A673 (cell line): ENCODE measurements around the gene CYP3A7. TPM values are rescaled to one million over a fixed set of nuclear protein-coding genes. Genes with fewer than 3 reads are reported as not detected.
"Not testable (repeated sequence)": the region's sequence is repeated elsewhere in the genome, so short reads cannot be mapped to it uniquely, and the experiment has no call there.

Experiments
- BruUV-seq: library from RNA; stranded (reverse); fragments of 400-500 nt; replicated peaks from 2 replicates; lab custom pipeline; 2021; lab: Mats Ljungman, UMichigan
- CTCF ChIA-PET: fragments of 300-600 bp; sonication (Branson Sonifier 250); formaldehyde crosslinking; loops from one replicate; lab custom pipeline; 2022; ENCODE audit warnings: antibody characterized with exemption; lab: Charles Lee
- POLR2A ChIA-PET: fragments of 300-600 bp; sonication (Branson Sonifier 250); formaldehyde crosslinking; loops from one replicate; lab custom pipeline; 2022; ENCODE audit warnings: antibody characterized with exemption; ENCODE audit not compliant: low non-redundant PET; lab: Charles Lee
- DNase-seq: peaks from one replicate; pipeline ENCODE4 v3.0.0-alpha.2; 2015; ENCODE audit warnings: low spot score
- H3K27ac ChIP-seq: fragments of 200-600 bp; sonication (generic); 2 replicates; pipeline ENCODE4 v1.5.1; 2016; ENCODE audit warnings: mixed run types, low read depth, mild to moderate bottlenecking, mixed read lengths, antibody characterized with exemption, low read length; ENCODE audit not compliant: poor library complexity, severe bottlenecking
- H3K27me3 ChIP-seq: fragments of 200-600 bp; sonication (generic); replicated peaks from 2 replicates; pipeline ENCODE4 v1.6.1; 2017; ENCODE audit warnings: mixed run types, low read depth, mild to moderate bottlenecking, mixed read lengths, antibody characterized with exemption, low read length; ENCODE audit not compliant: insufficient read depth, poor library complexity
- H3K36me3 ChIP-seq: fragments of 200-600 bp; sonication (generic); 2 replicates; pipeline ENCODE4 v1.6.1; 2016; ENCODE audit warnings: mixed run types, mild to moderate bottlenecking, mixed read lengths, antibody characterized with exemption, low read length; ENCODE audit not compliant: insufficient read depth, poor library complexity, severe bottlenecking
- H3K4me1 ChIP-seq: fragments of 200-600 bp; sonication (generic); 2 replicates; pipeline ENCODE4 v1.6.1; 2017; ENCODE audit warnings: mixed run types, mild to moderate bottlenecking, mixed read lengths, antibody characterized with exemption, low read length; ENCODE audit not compliant: insufficient read depth, poor library complexity, severe bottlenecking
- H3K4me3 ChIP-seq: fragments of 200-600 bp; sonication (generic); 2 replicates; pipeline ENCODE4 v1.5.1; 2016; ENCODE audit warnings: low read depth, mixed run types, mild to moderate bottlenecking, mixed read lengths, low read length; ENCODE audit not compliant: poor library complexity, severe bottlenecking
- H3K9me3 ChIP-seq: fragments of 200-600 bp; sonication (generic); 2 replicates; pipeline ENCODE4 v1.6.1; 2016; ENCODE audit warnings: mixed run types, low read depth, mild to moderate bottlenecking, mixed read lengths, antibody characterized with exemption, low read length; ENCODE audit not compliant: poor library complexity, severe bottlenecking
- CTCF ChIP-seq: fragments of 300-800, 200-600 bp; sonication (generic); conservative IDR thresholded peaks from 2 replicates; pipeline ENCODE4 v1.5.1; 2017; ENCODE audit warnings: low read depth, mild to moderate bottlenecking, antibody characterized with exemption, low read length, moderate library complexity, mixed read lengths
- EZH2 ChIP-seq: fragments of 200-600 bp; sonication (generic); IDR thresholded peaks from 2 replicates; pipeline ENCODE4 v1.6.1; 2017; ENCODE audit warnings: borderline replicate concordance, low read depth, mild to moderate bottlenecking, mixed read lengths, antibody characterized with exemption, low read length; ENCODE audit not compliant: poor library complexity, severe bottlenecking
- intact Hi-C: fragments of 100-400 bp; cut with micrococcal nuclease; formaldehyde crosslinking; loops from one replicate; pipeline ENCODE4 v1.10.0; 2022; ENCODE audit not compliant: unreplicated experiment
- total RNA-seq: library from RNA; stranded (reverse); gene quantifications from 2 replicates; pipeline ENCODE4 v1.2.3, GENCODE V29; 2021

CYP3A7 gene
- total RNA-seq, 1 experiment from 2014 or later: not detected

GRCh38 chr7:99694201-99694911 is 40.6 kb downstream of the CYP3A7 start:
- Histone ChIP-seq H3K9me3 (no peaks in the 10 kb centered on the region), H3K36me3 (no peaks in the 10 kb centered on the region), H3K27me3 (no peaks in the 10 kb centered on the region), H3K27ac (no peak overlapping the region), H3K4me1 (no peaks in the 10 kb centered on the region), H3K4me3 (no peak overlapping the region)
- POLR2A ChIA-PET: no interaction called here
- CTCF ChIA-PET: no interaction called here
- no TSS peak for BruUV-seq
- TF ChIP-seq EZH2: no peak
- DNase-seq: no peak
- intact Hi-C loops: no loop called here

- intact Hi-C loops: no loop called here
- TF ChIP-seq EZH2 (no peak), CTCF (no peak)
- DNase-seq: no peak
- Histone ChIP-seq H3K27ac (no peak overlapping the region), H3K27me3 (no peaks in the 10 kb centered on the region), H3K4me1 (no peaks in the 10 kb centered on the region), H3K9me3 (no peaks in the 10 kb centered on the region), H3K4me3 (no peak overlapping the region), H3K36me3 (no peaks in the 10 kb centered on the region)
- CTCF ChIA-PET: no interaction called here
- POLR2A ChIA-PET: no interaction called here
- BruUV-seq: no TSS peak
Measured at GRCh38 chr7:99693427-99694200, 41.4 kb downstream of the CYP3A7 start.

- Histone ChIP-seq H3K9me3 (no peaks in the 10 kb centered on the region), H3K36me3 (no peaks in the 10 kb centered on the region), H3K4me1 (no peaks in the 10 kb centered on the region), H3K27me3 (no peaks in the 10 kb centered on the region), H3K27ac (no peak overlapping the region), H3K4me3 (no peak overlapping the region)
- no TSS peak for BruUV-seq
- ChIA-PET CTCF (no interaction called here), POLR2A (no interaction called here)
- intact Hi-C loops: no loop called here
- no peak for DNase-seq
- TF ChIP-seq EZH2 (no peak), CTCF (no peak)
Measured at GRCh38 chr7:99693100-99693426, 41.9 kb downstream of the CYP3A7 start.

- H3K27me3 ChIP-seq, POLR2A ChIA-PET, H3K4me3 ChIP-seq, BruUV-seq, intact Hi-C loops, H3K9me3 ChIP-seq, H3K27ac ChIP-seq, H3K36me3 ChIP-seq, H3K4me1 ChIP-seq, CTCF ChIA-PET, DNase-seq: not testable (repeated sequence)
Measured at GRCh38 chr7:99692563-99692962, 42.4 kb downstream of the CYP3A7 start.

GRCh38 chr7:99691658-99692057 is 43.3 kb downstream of the CYP3A7 start:
- intact Hi-C loops, H3K27me3 ChIP-seq, DNase-seq, CTCF ChIA-PET, BruUV-seq, H3K9me3 ChIP-seq, H3K4me3 ChIP-seq, POLR2A ChIA-PET, H3K36me3 ChIP-seq, H3K27ac ChIP-seq, H3K4me1 ChIP-seq: not testable (repeated sequence)

- POLR2A ChIA-PET, H3K4me1 ChIP-seq, CTCF ChIA-PET, intact Hi-C loops, H3K27me3 ChIP-seq, H3K27ac ChIP-seq, DNase-seq, H3K4me3 ChIP-seq, H3K36me3 ChIP-seq, BruUV-seq, H3K9me3 ChIP-seq: not testable (repeated sequence)
Measured at GRCh38 chr7:99690918-99691317, 44.1 kb downstream of the CYP3A7 start.
